Suprapubic skin (tissue), 4 donors: ENCODE results near the gene RING1. TPM values are rescaled to one million over a fixed set of nuclear protein-coding genes. Genes with fewer than 3 reads are reported as not detected.
A peak's percentile ranks its signal among the peaks of the same experiment; 100 is the strongest.

Experiments used
- DNase-seq, 2 donors: peaks; one replicate each; pipeline ENCODE4 v3.0.0-alpha.2; 2019; ENCODE audit warnings: low spot score in 2 of 2
- H3K27ac ChIP-seq: fragments of 200-600 bp; sonication (generic); one replicate; pipeline ENCODE4 v1.5.1; 2019
- H3K27me3 ChIP-seq: fragments of 200-600 bp; sonication (generic); one replicate; pipeline ENCODE4 v1.5.1; 2019
- H3K36me3 ChIP-seq: fragments of 200-600 bp; sonication (generic); one replicate; pipeline ENCODE4 v1.5.1; 2019
- H3K4me1 ChIP-seq: fragments of 200-600 bp; sonication (generic); one replicate; pipeline ENCODE4 v1.5.1; 2019
- H3K4me3 ChIP-seq: fragments of 200-600 bp; sonication (generic); one replicate; pipeline ENCODE4 v1.5.1; 2019; ENCODE audit warnings: mild to moderate bottlenecking
- H3K9me3 ChIP-seq: fragments of 200-600 bp; sonication (generic); one replicate; pipeline ENCODE4 v1.5.1; 2019
- CTCF ChIP-seq, 2 donors: fragments of 200-600 bp in 1 of 2; fragments of 450-650 bp in 1 of 2; sonication (generic) in 1 of 2; IDR thresholded peaks; one replicate each; pipeline ENCODE4 v1.5.1; 2016 to 2019; ENCODE audit warnings: antibody characterized with exemption in 2 of 2, mild to moderate bottlenecking in 1 of 2, moderate library complexity in 1 of 2
- EP300 ChIP-seq: sonication (generic); formaldehyde crosslinking; IDR thresholded peaks from one replicate; pipeline ENCODE4 v1.6.1; 2017; ENCODE audit warnings: antibody characterized with exemption
- POLR2A ChIP-seq, 2 donors: fragments of 450-650 bp; IDR thresholded peaks; one replicate each; pipeline ENCODE4 v1.6.1; 2017; ENCODE audit warnings: antibody characterized with exemption in 2 of 2, mild to moderate bottlenecking in 2 of 2, moderate library complexity in 2 of 2
- POLR2AphosphoS5 ChIP-seq, 3 donors: sonication (generic); formaldehyde crosslinking; IDR thresholded peaks; one replicate each; pipeline ENCODE4 v1.6.1; 2017; ENCODE audit warnings: antibody characterized with exemption in 3 of 3
- WGBS: methylation state at CpG from one replicate; pipeline ENCODE4 v1.1.5; 2018; 5-methylcytosine and 5-hydroxymethylcytosine counted together
- total RNA-seq, 4 donors: library from RNA; depleted of rRNA; stranded (reverse); fragments of >200 nt; gene quantifications; one replicate each; pipeline ENCODE4 v1.1.0, GENCODE V29; 2016

The RING1 gene
- total RNA-seq, 4 donors from 2014 or later, result 11.5 to 18.1 (median 14.9) TPM

GRCh38 chr6:33207552-33208090 lies 679 bp upstream of the RING1 start:
- peak overlapping the region; percentile 88 for H3K27ac ChIP-seq
- H3K4me3 ChIP-seq, result peak overlapping the region; percentile 86
- no peaks in the 10 kb centered on the region for H3K27me3 ChIP-seq
- peak in 1 of 2 donors; percentile 87 for DNase-seq
- no peaks in the 10 kb centered on the region for H3K9me3 ChIP-seq
- peaks cover 44% of the 10 kb centered on the region for H3K4me1 ChIP-seq
- H3K36me3 ChIP-seq, result peaks cover 15% of the 10 kb centered on the region
- WGBS, result 1% methylated on average over 23 of the region's 29 CpGs
- TF ChIP-seq POLR2AphosphoS5 (IDR thresholded peaks at IDR 0.05) (no peak), EP300 (no peak), CTCF (IDR thresholded peaks at IDR 0.05) (no peak), POLR2A (IDR thresholded peaks at IDR 0.05) (no peak)

GRCh38 chr6:33209856-33210255 lies 1.6 kb downstream of the RING1 start:
- TF ChIP-seq POLR2A (IDR thresholded peaks at IDR 0.05) (no peak), CTCF (IDR thresholded peaks at IDR 0.05) (no peak), EP300 (no peak), POLR2AphosphoS5 (IDR thresholded peaks at IDR 0.05) (no peak)
- Histone ChIP-seq H3K4me1 (peaks cover 48% of the 10 kb centered on the region), H3K4me3 (no peak overlapping the region), H3K27me3 (no peaks in the 10 kb centered on the region), H3K27ac (no peak overlapping the region), H3K9me3 (no peaks in the 10 kb centered on the region), H3K36me3 (peaks cover 2% of the 10 kb centered on the region)
- DNase-seq, result peak in 1 of 2 donors; percentile 64
- 92% methylated on average over 5 of the region's 10 CpGs for WGBS

- Histone ChIP-seq H3K36me3 (peaks cover 2% of the 10 kb centered on the region), H3K27me3 (no peaks in the 10 kb centered on the region), H3K4me1 (peaks cover 39% of the 10 kb centered on the region), H3K27ac (no peak overlapping the region), H3K9me3 (no peaks in the 10 kb centered on the region), H3K4me3 (no peak overlapping the region)
- peak in 1 of 2 donors; percentile 44 for DNase-seq
- TF ChIP-seq POLR2AphosphoS5 (IDR thresholded peaks at IDR 0.05), result no peak
- no peak for TF ChIP-seq CTCF (IDR thresholded peaks at IDR 0.05)
- TF ChIP-seq EP300, result no peak
- TF ChIP-seq POLR2A (IDR thresholded peaks at IDR 0.05), result no peak
- WGBS, result 82% methylated on average over 14 of the region's 17 CpGs
Observed at GRCh38 chr6:33211136-33211535, 2.8 kb downstream of the RING1 start.

- H3K27ac ChIP-seq, result no peak overlapping the region
- WGBS, result 84% methylated on average over 16 of the region's 18 CpGs
- DNase-seq, result peak in 1 of 2 donors; percentile 45
- peaks cover 2% of the 10 kb centered on the region for H3K36me3 ChIP-seq
- H3K4me1 ChIP-seq, result peaks cover 37% of the 10 kb centered on the region
- no peak for TF ChIP-seq CTCF (IDR thresholded peaks at IDR 0.05)
- no peak for TF ChIP-seq EP300
- no peak for TF ChIP-seq POLR2A (IDR thresholded peaks at IDR 0.05)
- no peak for TF ChIP-seq POLR2AphosphoS5 (IDR thresholded peaks at IDR 0.05)
- H3K27me3 ChIP-seq, result no peaks in the 10 kb centered on the region
- no peak overlapping the region for H3K4me3 ChIP-seq
- no peaks in the 10 kb centered on the region for H3K9me3 ChIP-seq
Observed at GRCh38 chr6:33211666-33212422, 3.5 kb downstream of the RING1 start.

GRCh38 chr6:33212857-33213165 lies 4.5 kb downstream of the RING1 start:
- Histone ChIP-seq H3K4me3 (peak overlapping the region; percentile 56), H3K27me3 (no peaks in the 10 kb centered on the region), H3K4me1 (peaks cover 29% of the 10 kb centered on the region), H3K27ac (no peak overlapping the region), H3K9me3 (no peaks in the 10 kb centered on the region), H3K36me3 (peaks cover 2% of the 10 kb centered on the region)
- TF ChIP-seq EP300, result no peak
- DNase-seq, result no peak
- 4% methylated on average over 6 of the region's 6 CpGs for WGBS
